DND-41 (cell line): Measurements from ENCODE around the gene CELSR1.
"Not testable (repeated sequence)": the region's sequence is repeated elsewhere in the genome, so short reads cannot be mapped to it uniquely, and the experiment has no call there.

ENCODE experiments used
- ATAC-seq: fragments of 200-7000 bp; cut with Tn5 transposase; 3 replicates; pipeline ENCODE4 v1.9.1; 2021; ENCODE audit warnings: low read depth; ENCODE audit not compliant: insufficient read depth
- DNase-seq: peaks from one replicate; pipeline ENCODE4 v3.0.0-alpha.2; 2020
- H2AFZ ChIP-seq: 2 replicates; pipeline ENCODE4 v1.6.0; 2012; ENCODE audit warnings: low read depth, low read length
- H3K27ac ChIP-seq: 2 replicates; pipeline ENCODE4 v1.5.1; 2012; ENCODE audit warnings: low read length, inconsistent platforms
- H3K27me3 ChIP-seq: fragments of 200-600 bp; sonication (generic); 2 replicates; pipeline ENCODE4 v1.6.0; 2012; ENCODE audit warnings: low read length, mild to moderate bottlenecking, inconsistent platforms; ENCODE audit not compliant: insufficient read depth, poor library complexity
- H3K36me3 ChIP-seq: 2 replicates; pipeline ENCODE4 v1.5.1; 2012; ENCODE audit warnings: low read length, inconsistent platforms; ENCODE audit not compliant: insufficient read depth
- H3K4me1 ChIP-seq: 2 replicates; pipeline ENCODE4 v1.5.1; 2012; ENCODE audit warnings: mild to moderate bottlenecking, low read length; ENCODE audit not compliant: insufficient read depth
- H3K4me2 ChIP-seq: 2 replicates; pipeline ENCODE4 v1.6.0; 2012; ENCODE audit warnings: mild to moderate bottlenecking, moderate library complexity, low read length, inconsistent platforms; ENCODE audit not compliant: insufficient read depth
- H3K4me3 ChIP-seq, 2 experiments: fragments of 200-600 bp in 1 of 2; shearing (Covaris generic) in 1 of 2; 2 replicates each; pipeline ENCODE4 v1.5.1; 2012 to 2016; ENCODE audit warnings: inconsistent platforms in 2 of 2, low read length in 2 of 2, mild to moderate bottlenecking in 2 of 2, low read depth in 1 of 2, moderate library complexity in 1 of 2
- H3K79me2 ChIP-seq: 2 replicates; pipeline ENCODE4 v1.6.0; 2012; ENCODE audit warnings: low read length, inconsistent platforms; ENCODE audit not compliant: insufficient read depth
- H3K9ac ChIP-seq: 2 replicates; pipeline ENCODE4 v1.6.0; 2012; ENCODE audit warnings: low read depth, mild to moderate bottlenecking, inconsistent platforms, low read length, moderate library complexity
- H3K9me3 ChIP-seq: 2 replicates; pipeline ENCODE4 v1.5.1; 2012; ENCODE audit warnings: low read length, moderate library complexity, mild to moderate bottlenecking, inconsistent platforms; ENCODE audit not compliant: insufficient read depth, severe bottlenecking
- H4K20me1 ChIP-seq: 2 replicates; pipeline ENCODE4 v1.6.0; 2012; ENCODE audit warnings: low read length; ENCODE audit not compliant: insufficient read depth
- EZH2 ChIP-seq: IDR thresholded peaks from 3 replicates; pipeline ENCODE4 v1.6.1; 2012; ENCODE audit warnings: borderline replicate concordance, low read depth, mild to moderate bottlenecking, moderate library complexity, low read length, inconsistent platforms; ENCODE audit not compliant: severe bottlenecking
- TF ChIP-seq, protein P1 (sequence below): IDR thresholded peaks from 2 replicates; pipeline ENCODE4 v1.5.1; 2012; ENCODE audit warnings: borderline replicate concordance, low read length, moderate library complexity, mild to moderate bottlenecking; ENCODE audit not compliant: poor library complexity, severe bottlenecking; ENCODE audit errors: extremely low read depth

CELSR1 gene

DNA sequence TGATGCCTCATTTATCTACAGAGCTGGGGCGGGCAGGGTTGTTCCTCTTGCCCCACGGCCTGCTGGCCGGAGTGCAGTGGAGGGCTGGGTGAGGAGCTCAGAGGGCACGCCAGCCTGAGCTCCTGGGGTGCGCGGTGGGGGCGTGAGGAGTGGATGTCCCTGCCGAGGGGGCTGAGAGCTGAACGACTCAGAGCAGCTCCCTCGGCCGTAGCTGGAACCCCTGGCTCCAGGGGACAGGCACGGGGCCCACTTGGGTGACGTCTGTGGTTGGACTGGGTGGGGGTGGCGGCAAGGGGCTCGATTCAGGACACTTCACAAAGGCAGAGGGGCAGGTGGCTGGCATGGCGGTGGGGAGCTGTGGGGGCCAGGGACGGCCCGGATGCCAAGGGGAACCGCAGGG lies 139.5 kb downstream of the CELSR1 start:
- Histone ChIP-seq H3K9ac (no peak overlapping the region), H3K9me3 (no peaks in the 10 kb centered on the region), H3K27ac (no peak overlapping the region), H4K20me1 (peaks cover 5% of the 10 kb centered on the region; the same call in 1 of the 2 replicates), H3K4me3 (no peak overlapping the region), H2AFZ (no peak overlapping the region), H3K79me2 (no peaks in the 10 kb centered on the region), H3K4me1 (no peaks in the 10 kb centered on the region), H3K4me2 (no peak overlapping the region), H3K36me3 (no peaks in the 10 kb centered on the region), H3K27me3 (no peaks in the 10 kb centered on the region)
- ATAC-seq = no peak
- no peak for TF ChIP-seq EZH2
- TF ChIP-seq, protein P1, sequence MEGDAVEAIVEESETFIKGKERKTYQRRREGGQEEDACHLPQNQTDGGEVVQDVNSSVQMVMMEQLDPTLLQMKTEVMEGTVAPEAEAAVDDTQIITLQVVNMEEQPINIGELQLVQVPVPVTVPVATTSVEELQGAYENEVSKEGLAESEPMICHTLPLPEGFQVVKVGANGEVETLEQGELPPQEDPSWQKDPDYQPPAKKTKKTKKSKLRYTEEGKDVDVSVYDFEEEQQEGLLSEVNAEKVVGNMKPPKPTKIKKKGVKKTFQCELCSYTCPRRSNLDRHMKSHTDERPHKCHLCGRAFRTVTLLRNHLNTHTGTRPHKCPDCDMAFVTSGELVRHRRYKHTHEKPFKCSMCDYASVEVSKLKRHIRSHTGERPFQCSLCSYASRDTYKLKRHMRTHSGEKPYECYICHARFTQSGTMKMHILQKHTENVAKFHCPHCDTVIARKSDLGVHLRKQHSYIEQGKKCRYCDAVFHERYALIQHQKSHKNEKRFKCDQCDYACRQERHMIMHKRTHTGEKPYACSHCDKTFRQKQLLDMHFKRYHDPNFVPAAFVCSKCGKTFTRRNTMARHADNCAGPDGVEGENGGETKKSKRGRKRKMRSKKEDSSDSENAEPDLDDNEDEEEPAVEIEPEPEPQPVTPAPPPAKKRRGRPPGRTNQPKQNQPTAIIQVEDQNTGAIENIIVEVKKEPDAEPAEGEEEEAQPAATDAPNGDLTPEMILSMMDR = no peak
- DNase-seq = no peak

DNA sequence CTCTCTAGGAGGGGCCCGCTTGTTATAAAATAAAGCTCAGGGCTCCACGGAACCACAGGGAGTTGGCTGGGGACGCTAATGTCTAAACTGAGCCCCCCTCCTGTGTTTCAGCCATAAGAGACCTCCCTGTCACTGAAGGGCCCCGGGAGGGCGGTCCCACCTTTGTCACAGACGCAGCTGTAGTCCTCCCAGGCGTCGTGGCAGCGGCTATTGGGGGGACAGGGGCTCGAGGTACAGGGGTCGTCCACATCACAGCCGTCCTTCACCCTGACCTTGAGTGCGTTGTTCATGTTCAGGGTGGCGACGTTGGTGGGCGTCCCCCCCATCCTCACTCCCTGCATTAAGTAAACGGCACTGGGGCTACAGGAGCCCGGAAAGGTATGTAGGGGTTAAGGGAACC lies 139.9 kb downstream of the CELSR1 start:
- Histone ChIP-seq H3K4me2 (no peak overlapping the region), H2AFZ (no peak overlapping the region), H3K27me3 (no peaks in the 10 kb centered on the region), H3K4me3 (no peak overlapping the region), H3K36me3 (no peaks in the 10 kb centered on the region), H3K9ac (no peak overlapping the region), H3K79me2 (no peaks in the 10 kb centered on the region), H4K20me1 (peaks cover 5% of the 10 kb centered on the region; the same call in 1 of the 2 replicates), H3K27ac (no peak overlapping the region), H3K4me1 (no peaks in the 10 kb centered on the region), H3K9me3 (no peaks in the 10 kb centered on the region)
- TF ChIP-seq, protein P1 = no peak
- ATAC-seq = no peak
- no peak for DNase-seq

DNA sequence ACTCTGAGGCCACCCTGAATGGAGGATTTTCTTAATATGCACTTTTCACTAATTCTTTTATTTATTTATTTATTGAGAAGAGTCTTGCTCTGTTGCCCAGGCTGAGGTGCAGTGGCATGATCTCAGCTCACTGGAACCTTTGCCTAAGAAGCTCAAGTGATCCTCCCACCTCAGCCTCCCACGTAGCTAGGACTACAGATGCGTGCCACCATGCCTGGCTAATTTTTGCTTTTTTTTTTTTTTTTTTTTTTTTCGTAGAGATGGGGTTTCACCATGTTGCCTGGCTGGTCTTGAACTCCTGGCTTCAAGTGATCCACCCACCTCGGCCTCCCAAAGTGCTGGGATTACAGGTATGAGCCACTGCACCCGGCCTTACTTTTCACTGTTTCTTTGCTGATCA lies 140.4 kb downstream of the CELSR1 start:
- not testable (repeated sequence) for H3K4me3 ChIP-seq, H3K79me2 ChIP-seq, H3K27ac ChIP-seq, H3K4me2 ChIP-seq, H3K9me3 ChIP-seq, DNase-seq, H3K9ac ChIP-seq, ATAC-seq, H4K20me1 ChIP-seq, H3K4me1 ChIP-seq, H3K27me3 ChIP-seq, H2AFZ ChIP-seq, H3K36me3 ChIP-seq

DNA sequence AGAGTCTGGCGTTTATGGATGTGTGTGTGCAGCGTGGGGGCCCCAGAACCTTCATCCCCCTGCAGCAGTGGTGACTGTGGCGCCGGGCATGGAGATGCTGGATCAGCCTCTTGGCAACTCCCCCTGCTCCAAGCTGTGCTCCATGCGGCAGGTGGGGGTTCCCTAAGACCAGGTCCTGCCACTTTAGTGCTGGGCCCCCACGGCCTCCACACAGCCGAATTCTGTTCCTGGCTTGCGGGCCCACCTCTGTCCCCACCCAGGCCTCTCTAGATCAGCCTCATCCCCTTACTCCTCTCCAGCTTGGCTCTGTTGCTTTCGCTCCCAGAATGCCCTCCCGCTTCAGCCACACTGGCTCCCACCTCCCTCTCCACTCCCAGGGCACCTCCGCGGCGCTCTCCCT lies 142.3 kb downstream of the CELSR1 start:
- no peak overlapping the region for H3K27ac ChIP-seq

More for the DNA sequence above, 142.3 kb downstream of the CELSR1 start:
- Histone ChIP-seq H3K4me3 (no peak overlapping the region), H3K9me3 (no peaks in the 10 kb centered on the region), H3K79me2 (no peaks in the 10 kb centered on the region), H3K27me3 (no peaks in the 10 kb centered on the region), H3K4me2 (no peak overlapping the region), H3K9ac (no peak overlapping the region), H4K20me1 (peaks cover 5% of the 10 kb centered on the region; the same call in 1 of the 2 replicates), H3K4me1 (no peaks in the 10 kb centered on the region), H2AFZ (no peak overlapping the region), H3K36me3 (no peaks in the 10 kb centered on the region)
- no peak for ATAC-seq
- no peak for TF ChIP-seq EZH2
- TF ChIP-seq, protein P1 = no peak
- no peak for DNase-seq
